Right lobe of liver (tissue), 4 donors: ENCODE measurements around the gene PPFIBP1.

Source experiments
- POLR2A ChIP-seq: fragments of 450-650 bp; IDR thresholded peaks from one replicate; pipeline ENCODE4 v1.6.1; 2017; ENCODE audit warnings: antibody characterized with exemption, mild to moderate bottlenecking
- TF ChIP-seq, protein P1 (sequence below), 4 donors: fragments of 200-600 bp in 3 of 4; fragments of 450-650 bp in 1 of 4; IDR thresholded peaks; one replicate each; pipeline versions ENCODE4 v1.5.1 to v1.8.0; 2016 to 2022; ENCODE audit warnings: antibody characterized with exemption in 4 of 4, mild to moderate bottlenecking in 2 of 4
- donor health status: DM: no; HTN: no; CAD: no.
- donor health status: DM: no; HTN: no; CAD: no.
- donor health status: DM: no; HTN: yes; CAD: no.

DNA sequence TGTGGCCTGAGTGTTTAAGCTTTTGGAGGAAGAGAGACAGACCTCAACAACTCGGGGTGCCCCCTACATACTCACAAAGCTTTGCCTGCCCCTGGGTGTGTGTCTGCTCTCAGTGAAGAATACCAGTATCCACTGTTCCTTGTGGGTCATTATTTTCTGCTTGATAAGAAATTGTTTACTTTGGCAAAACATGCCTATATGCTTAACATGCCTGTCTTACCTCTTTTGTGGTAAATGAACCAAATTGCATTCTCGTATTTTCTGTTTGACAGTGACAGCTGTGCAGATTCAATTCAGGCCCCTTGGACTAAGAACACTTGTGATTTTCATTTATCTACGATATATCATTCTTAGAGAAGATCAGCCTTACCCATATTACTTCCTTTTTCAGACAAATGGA lies 121.7 kb downstream of the PPFIBP1 start:
- TF ChIP-seq, protein P1, sequence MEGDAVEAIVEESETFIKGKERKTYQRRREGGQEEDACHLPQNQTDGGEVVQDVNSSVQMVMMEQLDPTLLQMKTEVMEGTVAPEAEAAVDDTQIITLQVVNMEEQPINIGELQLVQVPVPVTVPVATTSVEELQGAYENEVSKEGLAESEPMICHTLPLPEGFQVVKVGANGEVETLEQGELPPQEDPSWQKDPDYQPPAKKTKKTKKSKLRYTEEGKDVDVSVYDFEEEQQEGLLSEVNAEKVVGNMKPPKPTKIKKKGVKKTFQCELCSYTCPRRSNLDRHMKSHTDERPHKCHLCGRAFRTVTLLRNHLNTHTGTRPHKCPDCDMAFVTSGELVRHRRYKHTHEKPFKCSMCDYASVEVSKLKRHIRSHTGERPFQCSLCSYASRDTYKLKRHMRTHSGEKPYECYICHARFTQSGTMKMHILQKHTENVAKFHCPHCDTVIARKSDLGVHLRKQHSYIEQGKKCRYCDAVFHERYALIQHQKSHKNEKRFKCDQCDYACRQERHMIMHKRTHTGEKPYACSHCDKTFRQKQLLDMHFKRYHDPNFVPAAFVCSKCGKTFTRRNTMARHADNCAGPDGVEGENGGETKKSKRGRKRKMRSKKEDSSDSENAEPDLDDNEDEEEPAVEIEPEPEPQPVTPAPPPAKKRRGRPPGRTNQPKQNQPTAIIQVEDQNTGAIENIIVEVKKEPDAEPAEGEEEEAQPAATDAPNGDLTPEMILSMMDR (IDR thresholded peaks at IDR 0.05) = no peak
- TF ChIP-seq POLR2A = no peak
